Measurements from ENCODE around the gene RIOK1. TPM values are rescaled to one million over a fixed set of nuclear protein-coding genes. Genes with fewer than 3 reads are reported as not detected.
"Not testable (repeated sequence)": the region's sequence is repeated elsewhere in the genome, so short reads cannot be mapped to it uniquely, and the experiment has no call there.

RIOK1 gene
- 10 to 100 TPM; 11.3 to 17.5 (median 15.8) TPM for total RNA-seq

- intact Hi-C loops (cut with DNase I) = loop anchor here (2.0 to 5.0 kb wide), 2 partner anchors 77 to 112 kb away; partner anchors contain the start of gene SSR1
- Histone ChIP-seq H3K27ac (peak within 1 kb of the TSS; percentile 58 to 88 (median 85)), H3K4me1 (peaks cover 11 to 22% of the 10 kb centered on the region in 2 donors), H3K27me3 (no peaks in the 10 kb centered on the region), H3K9me3 (no peaks in the 10 kb centered on the region), H3K4me3 (replicated peaks in 1 of 3) (peak within 1 kb of the TSS; percentile 43 to 86 (median 78)), H3K36me3 (peaks cover 4 to 8% of the 10 kb centered on the region in 2 donors)
- peak; percentile 97 for DNase-seq
- TF ChIP-seq CTCF (IDR thresholded peaks at IDR 0.05) (peak in 2 of 6 experiments; percentile 4 to 15), POLR2A (IDR thresholded peaks at IDR 0.05) (peak in 1 of 2 donors; percentile 90)
- 0% methylated on average over 29 to 43 of the region's 62 CpGs for WGBS, 2 donors
Measured at GRCh38 chr6:7389451-7390225, at the start of gene RIOK1, which contains the start of gene CAGE1. RIOK1 (plus strand) TSS chr6:7389808; CDS start chr6:7390003, 195 bp downstream. CAGE1 (minus strand) TSS chr6:7389742; CDS start chr6:7387173, 2,569 bp downstream.

GRCh38 chr6:7341271-7341670, 48.3 kb upstream of the RIOK1 start:
- Histone ChIP-seq H3K27me3 (no peaks in the 10 kb centered on the region), H3K9me3 (no peaks in the 10 kb centered on the region), H3K36me3 (no peaks in the 10 kb centered on the region), H3K4me3 (replicated peaks in 1 of 3) (no peak overlapping the region), H3K4me1 (no peaks in the 10 kb centered on the region), H3K27ac (no peak overlapping the region)
- intact Hi-C loops (cut with DNase I) = no loop called here
- DNase-seq = no peak
- no peak for TF ChIP-seq CTCF (IDR thresholded peaks at IDR 0.05)
- TF ChIP-seq POLR2A (IDR thresholded peaks at IDR 0.05) = no peak
- 92 to 97% methylated on average over 3 of the region's 3 CpGs for WGBS, 2 donors

GRCh38 chr6:7341989-7342742, 47.4 kb upstream of the RIOK1 start:
- Histone ChIP-seq H3K36me3 (no peaks in the 10 kb centered on the region), H3K27me3 (no peaks in the 10 kb centered on the region), H3K4me1 (no peaks in the 10 kb centered on the region), H3K4me3 (replicated peaks in 1 of 3) (no peak overlapping the region), H3K9me3 (no peaks in the 10 kb centered on the region), H3K27ac (no peak overlapping the region)
- intact Hi-C loops (cut with DNase I) = no loop called here
- DNase-seq = no peak
- WGBS, 2 donors = 77 to 86% methylated on average over 8 to 9 of the region's 9 CpGs
- TF ChIP-seq CTCF (IDR thresholded peaks at IDR 0.05) = no peak
- no peak for TF ChIP-seq POLR2A (IDR thresholded peaks at IDR 0.05)

GRCh38 chr6:7343546-7344475, 45.8 kb upstream of the RIOK1 start:
- Histone ChIP-seq H3K4me3 (replicated peaks in 1 of 3) (no peak overlapping the region), H3K36me3 (no peaks in the 10 kb centered on the region), H3K4me1 (no peaks in the 10 kb centered on the region), H3K27me3 (no peaks in the 10 kb centered on the region), H3K9me3 (no peaks in the 10 kb centered on the region), H3K27ac (no peak overlapping the region)
- peak in 1 of 2 donors; percentile 1 for DNase-seq
- TF ChIP-seq CTCF (IDR thresholded peaks at IDR 0.05) = no peak
- TF ChIP-seq POLR2A (IDR thresholded peaks at IDR 0.05) = no peak
- intact Hi-C loops (cut with DNase I) = no loop called here
- 86 to 89% methylated on average over 17 to 21 of the region's 29 CpGs for WGBS, 2 donors

GRCh38 chr6:7344773-7345450, 44.7 kb upstream of the RIOK1 start:
- H3K36me3 ChIP-seq; DNase-seq; H3K27ac ChIP-seq; H3K4me1 ChIP-seq; H3K4me3 ChIP-seq (replicated peaks in 1 of 3); H3K27me3 ChIP-seq; H3K9me3 ChIP-seq; intact Hi-C loops (cut with DNase I): not testable (repeated sequence)
- 86 to 93% methylated on average over 7 to 10 of the region's 10 CpGs for WGBS, 2 donors

GRCh38 chr6:7347551-7347997, 42.0 kb upstream of the RIOK1 start:
- WGBS, 2 donors = 57 to 71% methylated on average over 1 to 2 of the region's 2 CpGs
- H3K4me3 ChIP-seq (replicated peaks in 1 of 3); H3K4me1 ChIP-seq; H3K36me3 ChIP-seq; H3K27ac ChIP-seq; H3K27me3 ChIP-seq; intact Hi-C loops (cut with DNase I); DNase-seq; H3K9me3 ChIP-seq: not testable (repeated sequence)

- H3K9me3 ChIP-seq; DNase-seq; H3K4me3 ChIP-seq (replicated peaks in 1 of 3); H3K4me1 ChIP-seq; H3K27me3 ChIP-seq; H3K36me3 ChIP-seq; H3K27ac ChIP-seq; intact Hi-C loops (cut with DNase I): not testable (repeated sequence)
- 87 to 90% methylated on average over 1 of the region's 1 CpG for WGBS, 2 donors
Measured at GRCh38 chr6:7350591-7350990, 39.0 kb upstream of the RIOK1 start.
